ENCODE measurements around the gene RALGAPA1. TPM values are rescaled to one million over a fixed set of nuclear protein-coding genes. Genes with fewer than 3 reads are reported as not detected.
"Not testable (repeated sequence)": the region's sequence is repeated elsewhere in the genome, so short reads cannot be mapped to it uniquely, and the experiment has no call there.

Gene RALGAPA1
- polyA plus RNA-seq, 4 donors: 35.9 to 45.1 (median 42.2) TPM

- no peak for DNase-seq (ENCODE audit: low read depth in 4 of 4, low spot score in 3 of 4)
These were observed 42.4 kb downstream of the RALGAPA1 start for GRCh38 chr14:35766700-35767082.

DNA sequence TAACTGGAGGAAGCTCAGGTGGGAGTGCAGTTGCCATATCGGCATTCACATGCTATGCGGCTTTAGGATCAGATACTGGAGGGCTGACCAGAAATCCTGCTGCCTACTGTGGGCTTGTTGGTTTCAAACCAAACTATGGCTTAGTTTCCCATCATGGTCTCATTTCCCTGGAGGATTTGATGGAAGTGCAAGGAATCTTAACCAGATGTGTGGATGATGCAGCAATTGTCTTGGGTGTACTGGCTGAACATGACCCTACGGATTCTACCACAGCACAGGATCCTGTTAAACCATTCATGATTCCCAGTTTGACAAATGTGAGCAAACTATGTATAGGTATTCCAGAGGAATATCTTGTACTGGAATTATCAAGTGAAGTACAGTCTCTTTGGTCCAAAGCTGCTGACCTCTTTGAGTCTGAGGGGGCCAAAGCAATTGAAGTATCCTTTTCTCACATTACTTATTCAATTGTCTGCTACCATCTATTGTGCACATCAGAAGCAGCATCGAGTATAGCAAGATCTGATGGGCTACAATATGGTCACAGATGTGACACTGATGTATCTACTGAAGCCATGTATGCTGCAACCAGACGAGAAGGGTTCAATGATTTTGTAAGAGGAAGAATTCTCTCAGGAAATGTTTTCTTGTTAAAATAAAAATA lies 42.9 kb downstream of the RALGAPA1 start:
- DNase-seq (ENCODE audit: low read depth in 4 of 4, low spot score in 3 of 4): no peak

- no peak for DNase-seq (ENCODE audit: low read depth in 4 of 4, low spot score in 3 of 4)
These were observed 47.2 kb downstream of the RALGAPA1 start for GRCh38 chr14:35761922-35762321.

DNA sequence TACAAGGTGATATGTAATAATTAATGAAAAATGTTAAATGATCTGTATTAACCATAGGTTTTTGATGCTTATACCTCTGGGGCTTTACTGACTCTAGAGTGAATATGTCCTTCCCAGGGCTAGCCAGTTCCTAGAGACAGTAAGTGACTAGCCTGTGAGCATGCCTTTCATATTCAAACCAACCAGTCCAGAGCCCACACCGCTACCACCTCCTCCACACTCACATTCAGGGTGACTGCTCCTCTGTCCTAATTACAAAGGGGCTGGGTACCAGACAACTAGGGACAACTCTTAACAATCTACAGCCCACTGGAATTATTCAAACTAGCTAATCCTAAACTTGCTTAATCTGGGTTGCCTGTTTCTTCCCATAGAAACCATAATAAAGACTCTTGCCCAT lies 49.0 kb downstream of the RALGAPA1 start:
- DNase-seq (ENCODE audit: low read depth in 4 of 4, low spot score in 3 of 4): no peak

GRCh38 chr14:35758523-35759129 lies 50.5 kb downstream of the RALGAPA1 start:
- no peak for DNase-seq (ENCODE audit: low read depth in 4 of 4, low spot score in 3 of 4)

DNA sequence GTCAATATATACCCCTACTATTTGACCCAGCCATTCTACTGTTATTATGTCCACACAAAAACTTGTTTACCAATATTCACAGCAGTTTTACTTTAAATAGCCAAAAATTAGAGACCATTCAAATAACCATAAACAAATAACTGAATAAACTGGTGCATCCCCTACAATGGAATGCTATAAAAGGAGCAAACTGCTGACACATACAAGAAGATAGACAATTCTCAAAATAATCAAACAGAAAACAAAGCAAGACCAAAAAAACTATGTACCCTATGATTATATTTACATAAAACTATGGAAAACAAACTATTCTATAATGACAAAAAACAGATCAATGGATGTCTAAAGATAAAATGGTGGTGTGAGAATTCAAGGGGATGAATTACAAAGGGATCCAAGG lies 54.4 kb downstream of the RALGAPA1 start:
- no peak for DNase-seq (ENCODE audit: low read depth in 4 of 4, low spot score in 3 of 4)

DNA sequence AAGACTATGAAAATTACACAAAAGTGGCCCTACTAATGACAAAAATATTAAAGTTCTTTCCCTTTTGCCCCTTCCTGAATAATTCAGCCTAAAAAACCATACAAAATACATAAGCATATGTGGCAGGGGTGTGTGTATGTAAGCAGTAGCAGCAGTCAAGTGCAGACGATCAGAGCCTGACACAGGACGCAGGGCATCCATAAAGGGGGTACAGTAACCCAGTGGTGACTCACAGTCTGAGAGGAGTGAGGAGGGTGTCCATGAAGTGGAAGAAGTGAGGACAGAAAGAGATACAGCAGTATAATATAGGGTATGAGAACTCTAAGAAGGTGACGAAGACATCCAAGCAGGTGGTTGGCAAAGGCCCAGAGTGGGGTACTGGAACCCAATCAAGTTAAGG lies 56.7 kb downstream of the RALGAPA1 start:
- DNase-seq (ENCODE audit: low read depth in 4 of 4, low spot score in 3 of 4): no peak

DNA sequence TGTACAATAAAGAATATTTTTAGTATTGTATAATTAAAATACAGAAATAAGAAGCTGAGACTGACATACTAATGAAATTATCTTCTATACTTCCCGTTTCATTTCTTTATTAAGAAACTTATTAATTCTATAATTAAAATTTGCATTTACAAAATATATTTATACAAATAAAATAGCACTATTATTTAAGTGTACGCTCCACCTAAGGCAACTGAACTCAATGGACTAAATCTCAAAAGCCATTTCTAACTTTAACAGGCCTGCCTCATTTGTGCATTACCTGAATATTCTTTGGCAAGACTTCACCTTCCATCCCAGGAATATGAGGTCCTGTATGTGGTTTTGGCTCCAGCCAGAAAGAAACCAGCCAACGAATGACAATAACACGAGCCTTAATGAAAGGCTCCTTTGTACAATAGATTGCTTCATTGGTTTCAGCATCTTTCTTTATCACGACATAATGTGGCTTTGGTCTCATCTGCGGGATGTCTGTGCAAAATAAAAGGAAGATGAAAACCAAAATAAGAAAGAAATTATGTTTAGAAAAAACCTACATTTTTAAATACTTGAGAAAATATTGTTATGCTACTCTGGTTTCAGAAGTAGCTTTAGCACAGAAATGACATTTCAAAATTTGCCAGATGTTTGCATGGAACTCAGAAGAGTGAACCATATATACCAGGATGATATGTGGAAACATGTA lies 58.7 kb downstream of the RALGAPA1 start:
- DNase-seq (ENCODE audit: low read depth in 4 of 4, low spot score in 3 of 4): no peak

DNA sequence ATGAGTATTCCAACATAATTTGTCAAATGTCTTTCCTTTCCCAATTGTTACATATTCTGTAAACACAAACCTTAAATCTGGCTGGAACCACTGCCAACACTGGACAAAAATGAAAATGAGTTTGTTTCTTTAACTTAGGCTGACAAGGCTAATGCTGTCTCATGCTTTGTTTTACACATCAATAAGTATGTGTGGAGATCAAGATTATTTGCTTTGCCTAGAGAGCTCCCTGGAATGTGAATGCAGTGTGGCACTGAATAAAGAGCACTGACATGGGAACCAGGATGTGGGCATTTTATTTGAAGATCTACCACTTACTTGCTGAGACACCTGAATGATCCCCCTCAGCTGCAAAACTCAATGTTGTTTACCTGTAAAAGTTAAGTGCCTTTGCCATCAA lies 61.7 kb downstream of the RALGAPA1 start:
- DNase-seq (ENCODE audit: low read depth in 4 of 4, low spot score in 3 of 4): peak in 1 of 4 donors; percentile 1

- DNase-seq (ENCODE audit: low read depth in 4 of 4, low spot score in 3 of 4): no peak
These were observed 66.7 kb downstream of the RALGAPA1 start for GRCh38 chr14:35742442-35742841.

DNA sequence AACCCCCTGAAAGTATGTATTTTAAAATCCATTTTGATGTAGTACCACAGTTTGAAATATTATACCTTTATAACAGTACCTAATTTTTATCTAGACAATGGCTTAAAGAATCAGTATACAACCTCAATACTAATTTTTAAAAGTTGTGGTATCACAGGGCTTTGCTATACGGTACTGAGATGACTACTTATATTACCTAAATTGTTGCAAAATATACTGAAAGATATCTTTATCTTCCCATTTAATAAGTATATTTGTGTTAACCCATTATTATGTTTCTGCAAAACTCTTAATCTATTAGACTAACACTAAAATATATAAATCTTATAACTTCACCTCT lies 67.1 kb downstream of the RALGAPA1 start:
- DNase-seq (ENCODE audit: low read depth in 4 of 4, low spot score in 3 of 4): no peak

DNA sequence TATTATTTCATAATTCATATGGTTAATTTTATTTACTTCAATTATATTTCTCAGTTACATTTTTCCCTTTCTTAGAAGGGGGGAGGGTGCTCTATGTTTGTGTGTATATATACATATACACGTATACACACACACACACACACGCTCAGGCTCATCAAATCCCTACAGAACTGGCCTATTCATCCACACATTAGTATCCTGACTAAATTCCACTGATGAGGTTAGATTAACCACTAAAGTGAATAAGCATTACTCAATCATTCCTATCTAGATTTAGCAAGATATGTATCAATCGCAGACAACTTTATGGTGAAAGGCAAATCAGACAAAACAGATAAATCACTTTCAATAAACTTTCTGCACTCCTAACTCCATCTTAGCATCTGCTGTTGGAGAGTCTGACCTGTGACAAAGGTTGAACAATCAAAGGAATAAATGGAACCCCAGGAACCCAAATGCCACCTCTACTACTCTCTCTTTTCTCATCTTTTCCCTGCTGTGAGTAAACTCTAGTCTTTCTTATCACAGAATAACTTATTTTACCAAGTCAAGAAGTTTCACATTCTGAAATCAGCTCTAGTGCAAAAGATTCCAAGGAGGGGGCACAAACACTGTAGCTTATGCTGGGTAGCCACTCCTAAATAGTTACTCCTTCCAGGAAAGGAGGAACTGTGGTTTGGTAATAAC lies 67.6 kb downstream of the RALGAPA1 start:
- DNase-seq (ENCODE audit: low read depth in 4 of 4, low spot score in 3 of 4): no peak

GRCh38 chr14:35740215-35740614 lies 68.9 kb downstream of the RALGAPA1 start:
- DNase-seq (ENCODE audit: low read depth in 4 of 4, low spot score in 3 of 4): no peak

- not testable (repeated sequence) for DNase-seq (ENCODE audit: low read depth in 4 of 4, low spot score in 3 of 4)
These were observed 73.9 kb downstream of the RALGAPA1 start for GRCh38 chr14:35735163-35735562.

DNA sequence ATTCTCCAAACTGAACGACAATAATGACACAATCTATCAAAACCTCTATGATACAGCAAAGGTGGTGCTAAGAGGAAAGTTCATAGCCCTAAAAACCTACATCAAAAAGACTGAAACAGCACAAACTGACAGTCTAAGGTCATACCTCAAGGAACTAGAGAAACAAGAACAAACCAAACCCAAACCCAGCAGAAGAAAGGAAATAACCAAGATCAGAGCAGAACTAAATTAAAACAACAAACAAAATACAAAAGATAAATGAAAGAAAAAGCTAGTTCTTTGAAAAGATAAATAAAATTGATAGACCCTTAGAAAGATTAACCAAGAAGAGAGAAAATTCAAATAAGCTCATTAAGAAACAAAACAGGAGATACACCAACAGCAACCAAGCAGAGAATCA lies 75.6 kb downstream of the RALGAPA1 start:
- not testable (repeated sequence) for DNase-seq (ENCODE audit: low read depth in 4 of 4, low spot score in 3 of 4)

- no peak for DNase-seq (ENCODE audit: low read depth in 4 of 4, low spot score in 3 of 4)
These were observed 78.2 kb downstream of the RALGAPA1 start for GRCh38 chr14:35730871-35731270.

GRCh38 chr14:35727764-35728163 lies 81.3 kb downstream of the RALGAPA1 start:
- no peak for DNase-seq (ENCODE audit: low read depth in 4 of 4, low spot score in 3 of 4)

- no peak for DNase-seq (ENCODE audit: low read depth in 4 of 4, low spot score in 3 of 4)
These were observed 83.2 kb downstream of the RALGAPA1 start for GRCh38 chr14:35725930-35726329.

- no peak for DNase-seq (ENCODE audit: low read depth in 4 of 4, low spot score in 3 of 4)
These were observed 94.0 kb downstream of the RALGAPA1 start for GRCh38 chr14:35715079-35715478.

DNA sequence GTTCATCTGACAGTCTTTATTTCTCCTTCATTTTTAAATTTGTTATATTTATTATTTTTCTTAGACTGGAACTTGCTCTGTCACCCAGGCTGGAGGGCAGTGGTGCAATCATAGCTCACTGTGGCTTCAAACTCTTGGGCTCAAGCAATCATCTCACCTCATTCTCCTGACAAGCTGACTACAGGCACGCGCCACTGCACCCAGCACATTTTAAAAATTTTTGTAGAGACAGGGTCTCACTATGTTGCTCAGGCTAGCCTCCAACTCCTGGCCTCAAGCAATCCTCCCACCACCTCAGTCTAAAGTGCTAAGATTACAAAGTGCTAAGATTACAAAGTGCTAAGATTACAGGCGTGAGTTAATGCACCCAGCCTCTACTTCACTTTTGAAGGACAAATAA lies 96.6 kb downstream of the RALGAPA1 start:
- DNase-seq (ENCODE audit: low read depth in 4 of 4, low spot score in 3 of 4): no peak

DNA sequence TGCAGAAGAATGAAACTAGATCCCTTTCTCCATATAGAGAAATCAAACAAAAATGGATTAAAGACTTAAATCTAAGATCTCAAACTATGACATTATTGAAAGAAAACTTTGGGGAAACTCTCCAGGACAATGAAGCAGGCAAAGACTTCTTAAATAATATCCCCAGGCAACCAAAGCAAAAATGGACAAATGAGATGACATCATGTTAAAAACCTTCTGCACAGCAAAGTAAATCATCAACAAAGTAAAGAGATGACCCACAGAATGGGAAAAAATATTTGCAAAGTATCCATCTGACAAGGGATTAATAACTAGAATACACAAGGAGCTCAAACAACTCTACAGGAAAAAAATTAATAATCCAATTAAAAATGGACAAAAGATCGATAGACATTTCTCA lies 101.0 kb downstream of the RALGAPA1 start:
- DNase-seq (ENCODE audit: low read depth in 4 of 4, low spot score in 3 of 4): no peak

DNA sequence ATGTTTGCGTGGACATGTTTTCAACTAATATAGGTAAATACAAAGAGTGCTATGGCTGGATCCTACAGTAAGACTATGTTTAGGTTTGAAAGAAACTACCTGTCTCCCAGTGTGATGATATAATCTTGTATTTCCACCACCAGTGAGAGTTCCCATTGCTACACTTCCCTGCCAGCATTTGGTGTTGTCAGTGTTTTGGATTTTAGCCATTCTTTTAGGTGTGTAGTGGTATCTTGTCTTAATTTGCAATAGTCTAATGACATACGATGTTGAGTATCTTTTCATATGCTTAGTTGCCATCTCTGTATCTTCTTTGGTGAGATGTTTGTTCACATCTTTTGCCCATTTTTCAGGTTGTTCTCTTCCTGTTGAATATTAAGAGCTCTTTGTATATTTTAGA lies 103.5 kb downstream of the RALGAPA1 start:
- DNase-seq (ENCODE audit: low read depth in 4 of 4, low spot score in 3 of 4): no peak

All from right renal pelvis (tissue), 4 donors.